OCI-LY1 (cell line): Measurements from ENCODE around the gene SIAE.

Source experiments
- H2AFZ ChIP-seq: fragments of 200-600 bp; sonication (generic), shearing (Covaris generic); 2 replicates; pipeline ENCODE4 v1.6.0; 2014; ENCODE audit warnings: antibody characterized with exemption, mild to moderate bottlenecking, low read length
- H3F3A ChIP-seq: fragments of 200-600 bp; sonication (generic), shearing (Covaris generic); 2 replicates; pipeline ENCODE4 v1.6.0; 2014; ENCODE audit warnings: mild to moderate bottlenecking, antibody characterized with exemption, low read length, moderate library complexity; ENCODE audit not compliant: insufficient read depth
- H3K27ac ChIP-seq: fragments of 200-600 bp; sonication (generic); 2 replicates; pipeline ENCODE4 v1.5.1; 2014; ENCODE audit warnings: low read length, mixed run types, mild to moderate bottlenecking, low read depth; ENCODE audit not compliant: poor library complexity, severe bottlenecking
- H3K27me3 ChIP-seq: fragments of 200-600 bp; sonication (generic); 2 replicates; pipeline ENCODE4 v1.6.0; 2014; ENCODE audit warnings: antibody characterized with exemption, mild to moderate bottlenecking, low read length, moderate library complexity; ENCODE audit not compliant: insufficient read depth
- H3K36me3 ChIP-seq: fragments of 200-600 bp; sonication (generic); 2 replicates; pipeline ENCODE4 v1.6.1; 2014; ENCODE audit warnings: mild to moderate bottlenecking, antibody characterized with exemption, low read length, moderate library complexity, mixed read lengths; ENCODE audit not compliant: insufficient read depth
- H3K4me1 ChIP-seq: fragments of 200-600 bp; sonication (generic); 2 replicates; pipeline ENCODE4 v1.5.1; 2014; ENCODE audit warnings: mild to moderate bottlenecking, low read length, moderate library complexity; ENCODE audit not compliant: insufficient read depth, severe bottlenecking
- H3K4me2 ChIP-seq: fragments of 200-600 bp; sonication (generic), shearing (Covaris generic); 2 replicates; pipeline ENCODE4 v1.6.1; 2014; ENCODE audit warnings: low read length
- H3K4me3 ChIP-seq: fragments of 200-600 bp; sonication (generic); 2 replicates; pipeline ENCODE4 v1.5.1; 2014; ENCODE audit warnings: low read length, low read depth, mild to moderate bottlenecking, mixed read lengths; ENCODE audit not compliant: poor library complexity, severe bottlenecking
- H3K79me2 ChIP-seq: fragments of 200-600 bp; shearing (Covaris generic); 2 replicates; pipeline ENCODE4 v1.6.1; 2016; ENCODE audit warnings: mixed run types, low read length, mixed read lengths; ENCODE audit not compliant: insufficient read depth
- H3K9ac ChIP-seq: fragments of 200-600 bp; sonication (generic), shearing (Covaris generic); 2 replicates; pipeline ENCODE4 v1.6.1; 2014; ENCODE audit warnings: mild to moderate bottlenecking, low read length, mixed read lengths
- H3K9me2 ChIP-seq: fragments of 200-600 bp; sonication (generic), shearing (Covaris generic); 2 replicates; pipeline ENCODE4 v1.6.1; 2014; ENCODE audit warnings: low read depth, mild to moderate bottlenecking, low read length, mixed read lengths
- H3K9me3 ChIP-seq: fragments of 200-600 bp; shearing (Covaris generic); 2 replicates; pipeline ENCODE4 v1.6.1; 2014; ENCODE audit warnings: low read length, mixed read lengths
- H4K20me1 ChIP-seq: fragments of 200-600 bp; sonication (generic), shearing (Covaris generic); 2 replicates; pipeline ENCODE4 v1.6.0; 2016; ENCODE audit warnings: mild to moderate bottlenecking, low read length; ENCODE audit not compliant: insufficient read depth
- CTCF ChIP-seq: fragments of 200-600 bp; sonication (generic), shearing (Covaris generic); IDR thresholded peaks from 2 replicates; pipeline ENCODE4 v1.5.1; 2017; ENCODE audit warnings: mild to moderate bottlenecking, antibody characterized with exemption, low read length, moderate library complexity, mixed read lengths
- EZH2 ChIP-seq: fragments of 200-600 bp; sonication (generic), shearing (Covaris generic); IDR thresholded peaks from 2 replicates; pipeline ENCODE4 v1.8.0; 2017; ENCODE audit warnings: borderline replicate concordance, mixed run types, mild to moderate bottlenecking, antibody characterized with exemption, low read length, moderate library complexity, mixed read lengths

SIAE gene

GRCh38 chr11:124716591-124716990, 43.1 kb upstream of the SIAE start:
- Histone ChIP-seq H3K9me2 (no peaks in the 10 kb centered on the region), H3K79me2 (no peaks in the 10 kb centered on the region), H3K4me1 (no peaks in the 10 kb centered on the region), H3K9me3 (no peaks in the 10 kb centered on the region), H3K27ac (no peak overlapping the region), H3K4me2 (no peak overlapping the region), H3K36me3 (no peaks in the 10 kb centered on the region), H3F3A (no peaks in the 10 kb centered on the region), H3K9ac (no peak overlapping the region), H3K4me3 (no peak overlapping the region), H4K20me1 (no peaks in the 10 kb centered on the region), H2AFZ (no peak overlapping the region), H3K27me3 (no peaks in the 10 kb centered on the region)
- TF ChIP-seq EZH2 (no peak), CTCF (no peak)

GRCh38 chr11:124712392-124712791, 38.9 kb upstream of the SIAE start:
- TF ChIP-seq EZH2 (no peak), CTCF (no peak)
- Histone ChIP-seq H3K27me3 (no peaks in the 10 kb centered on the region), H4K20me1 (no peaks in the 10 kb centered on the region), H3K9me3 (no peaks in the 10 kb centered on the region), H3K27ac (no peak overlapping the region), H3F3A (no peaks in the 10 kb centered on the region), H3K9ac (no peak overlapping the region), H3K4me3 (no peak overlapping the region), H3K4me2 (no peak overlapping the region), H3K79me2 (no peaks in the 10 kb centered on the region), H3K9me2 (no peaks in the 10 kb centered on the region), H2AFZ (no peak overlapping the region), H3K36me3 (no peaks in the 10 kb centered on the region), H3K4me1 (no peaks in the 10 kb centered on the region)

- no peaks in the 10 kb centered on the region for H3K4me1 ChIP-seq
- H3K36me3 ChIP-seq: no peaks in the 10 kb centered on the region
- no peak overlapping the region for H3K9ac ChIP-seq
- no peak overlapping the region for H2AFZ ChIP-seq
- TF ChIP-seq EZH2 (no peak), CTCF (no peak)
- H3K4me3 ChIP-seq: no peak overlapping the region
- no peaks in the 10 kb centered on the region for H3K79me2 ChIP-seq
- H3K9me2 ChIP-seq: no peaks in the 10 kb centered on the region
- no peak overlapping the region for H3K27ac ChIP-seq
- no peak overlapping the region for H3K4me2 ChIP-seq
- H3K9me3 ChIP-seq: no peaks in the 10 kb centered on the region
- no peaks in the 10 kb centered on the region for H3F3A ChIP-seq
- no peaks in the 10 kb centered on the region for H3K27me3 ChIP-seq
- no peaks in the 10 kb centered on the region for H4K20me1 ChIP-seq
Observed at GRCh38 chr11:124707829-124708228, 34.3 kb upstream of the SIAE start.
